Neural cell (in vitro differentiated cells): Measurements from ENCODE around the gene RNF213. TPM values are rescaled to one million over a fixed set of nuclear protein-coding genes. Genes with fewer than 3 reads are reported as not detected.

Source experiments
- H2AFZ ChIP-seq: fragments of 200-600, 300-800 bp; sonication (generic), shearing (Covaris generic); 2 replicates; pipeline ENCODE4 v1.6.0; 2014; ENCODE audit warnings: low read depth, mild to moderate bottlenecking, antibody characterized with exemption, low read length, moderate library complexity
- H3F3A ChIP-seq: fragments of 200-600 bp; shearing (Covaris generic); 2 replicates; pipeline ENCODE4 v1.6.1; 2016; ENCODE audit warnings: mild to moderate bottlenecking, moderate library complexity, mixed read lengths, antibody characterized with exemption, low read length; ENCODE audit not compliant: insufficient read depth, poor library complexity, severe bottlenecking
- H3K27ac ChIP-seq: fragments of 200-600, 300-800 bp; sonication (generic), shearing (Covaris generic); 2 replicates; pipeline ENCODE4 v1.5.1; 2014; ENCODE audit warnings: mild to moderate bottlenecking, low read length, moderate library complexity
- H3K27me3 ChIP-seq: fragments of 300-800, 200-600 bp; sonication (generic), shearing (Covaris generic); 2 replicates; pipeline ENCODE4 v1.6.0; 2014; ENCODE audit warnings: mild to moderate bottlenecking, low read depth, low read length, moderate library complexity; ENCODE audit not compliant: insufficient read depth
- H3K36me3 ChIP-seq: fragments of 300-800, 200-600 bp; sonication (generic), shearing (Covaris generic); 2 replicates; pipeline ENCODE4 v1.5.1; 2014; ENCODE audit warnings: mild to moderate bottlenecking, antibody characterized with exemption, low read length, moderate library complexity; ENCODE audit not compliant: insufficient read depth
- H3K4me2 ChIP-seq: fragments of 300-800, 200-600 bp; sonication (generic), shearing (Covaris generic); 2 replicates; pipeline ENCODE4 v1.6.0; 2014; ENCODE audit warnings: mild to moderate bottlenecking, low read length
- H3K4me3 ChIP-seq: fragments of 300-800, 200-600 bp; sonication (generic), shearing (Covaris generic); 2 replicates; pipeline ENCODE4 v1.5.1; 2014; ENCODE audit warnings: mild to moderate bottlenecking, low read length, moderate library complexity
- H3K79me2 ChIP-seq: fragments of 200-600 bp; shearing (Covaris generic); replicated peaks from 2 replicates; pipeline ENCODE4 v1.6.0; 2014; ENCODE audit warnings: mild to moderate bottlenecking, low read length, moderate library complexity; ENCODE audit not compliant: insufficient read depth
- H3K9ac ChIP-seq: fragments of 300-800, 200-600 bp; sonication (generic), shearing (Covaris generic); 2 replicates; pipeline ENCODE4 v1.6.1; 2016; ENCODE audit warnings: mild to moderate bottlenecking, low read length, mixed read lengths
- H3K9me2 ChIP-seq: fragments of 200-600 bp; shearing (Covaris generic); 2 replicates; pipeline ENCODE4 v1.6.1; 2016; ENCODE audit warnings: mild to moderate bottlenecking, low read length, mixed read lengths; ENCODE audit not compliant: insufficient read depth
- H3K9me3 ChIP-seq: fragments of 200-600, 300-800 bp; sonication (generic), shearing (Covaris generic); 2 replicates; pipeline ENCODE4 v1.6.1; 2016; ENCODE audit warnings: mild to moderate bottlenecking, mixed run types, low read length, moderate library complexity, mixed read lengths
- H4K20me1 ChIP-seq: fragments of 200-600 bp; shearing (Covaris generic); 2 replicates; pipeline ENCODE4 v1.6.1; 2016; ENCODE audit warnings: mild to moderate bottlenecking, mixed run types; ENCODE audit not compliant: insufficient read depth
- CTCF ChIP-seq: fragments of 450-650 bp; IDR thresholded peaks from 2 replicates; pipeline ENCODE4 v1.5.1; 2014; ENCODE audit warnings: antibody characterized with exemption, mild to moderate bottlenecking, moderate library complexity; ENCODE audit not compliant: poor library complexity, severe bottlenecking
- EP300 ChIP-seq: fragments of 450-650 bp; conservative IDR thresholded peaks from 2 replicates; pipeline ENCODE4 v1.6.1; 2014; ENCODE audit warnings: antibody characterized with exemption, mild to moderate bottlenecking, moderate library complexity; ENCODE audit not compliant: poor library complexity, severe bottlenecking
- EZH2 ChIP-seq: fragments of 200-600, 300-800 bp; shearing (Covaris generic), sonication (generic); IDR thresholded peaks from 2 replicates; pipeline ENCODE4 v1.6.1; 2014; ENCODE audit warnings: antibody characterized with exemption, low read length, borderline replicate concordance, mild to moderate bottlenecking; ENCODE audit not compliant: insufficient read depth, poor library complexity, severe bottlenecking
- MXI1 ChIP-seq: fragments of 450-650 bp; conservative IDR thresholded peaks from 2 replicates; pipeline ENCODE4 v1.6.1; 2014; ENCODE audit warnings: antibody characterized with exemption, mild to moderate bottlenecking; ENCODE audit not compliant: poor library complexity, severe bottlenecking
- POLR2AphosphoS5 ChIP-seq: IDR thresholded peaks from 2 replicates; pipeline ENCODE4 v1.6.1; 2012
- RAD21 ChIP-seq: fragments of 450-650 bp; conservative IDR thresholded peaks from 2 replicates; pipeline ENCODE4 v1.6.1; 2014; ENCODE audit warnings: antibody characterized with exemption, mild to moderate bottlenecking, moderate library complexity
- REST ChIP-seq: IDR thresholded peaks from 2 replicates; pipeline ENCODE4 v1.6.1; 2012; ENCODE audit warnings: borderline replicate concordance
- SMC3 ChIP-seq: fragments of 450-650 bp; conservative IDR thresholded peaks from 2 replicates; pipeline ENCODE4 v1.6.1; 2014; ENCODE audit warnings: antibody characterized with exemption, mild to moderate bottlenecking, moderate library complexity; ENCODE audit not compliant: poor library complexity
- TAF1 ChIP-seq: IDR thresholded peaks from 2 replicates; pipeline ENCODE4 v1.6.1; 2012; ENCODE audit warnings: low read depth
- polyA plus RNA-seq: library from polyadenylated mRNA; depleted of rRNA; stranded (reverse); fragments of >200 nt; gene quantifications from 2 replicates; pipeline ENCODE4 v1.2.3, GENCODE V29; 2014

The RNF213 gene
- polyA plus RNA-seq, 1 donor from 2014 or later = 1.5 TPM

GRCh38 chr17:80442323-80442659 is 181.6 kb downstream of the RNF213 start:
- H3K27ac ChIP-seq = no peak overlapping the region
- no peak overlapping the region for H3K4me3 ChIP-seq
- H4K20me1 ChIP-seq = no peaks in the 10 kb centered on the region
- no peaks in the 10 kb centered on the region for H3K9me2 ChIP-seq
- H3F3A ChIP-seq = no peaks in the 10 kb centered on the region
- H3K27me3 ChIP-seq = no peaks in the 10 kb centered on the region
- H3K9ac ChIP-seq = no peak overlapping the region
- H3K79me2 ChIP-seq = no peaks in the 10 kb centered on the region
- H3K4me2 ChIP-seq = no peak overlapping the region
- H3K9me3 ChIP-seq = no peaks in the 10 kb centered on the region
- H2AFZ ChIP-seq = no peak overlapping the region
- H3K36me3 ChIP-seq = no peaks in the 10 kb centered on the region
- TF ChIP-seq EZH2 = no peak
- TF ChIP-seq POLR2AphosphoS5 = no peak
- TF ChIP-seq MXI1 = no peak
- no peak for TF ChIP-seq TAF1
- TF ChIP-seq CTCF = no peak
- TF ChIP-seq REST = no peak
- TF ChIP-seq SMC3 = no peak
- no peak for TF ChIP-seq RAD21
- TF ChIP-seq EP300 = no peak

- TF ChIP-seq TAF1 (no peak), EZH2 (no peak), MXI1 (no peak), SMC3 (no peak), CTCF (no peak), POLR2AphosphoS5 (no peak), REST (no peak), RAD21 (no peak)
- no peak overlapping the region for H2AFZ ChIP-seq
Measured at GRCh38 chr17:80442764-80443163, 182.1 kb downstream of the RNF213 start.

More at GRCh38 chr17:80442764-80443163, 182.1 kb downstream of the RNF213 start:
- H3K27ac ChIP-seq = no peak overlapping the region
- H3K4me2 ChIP-seq = no peak overlapping the region
- no peaks in the 10 kb centered on the region for H3F3A ChIP-seq
- H3K9me3 ChIP-seq = no peaks in the 10 kb centered on the region
- H3K36me3 ChIP-seq = no peaks in the 10 kb centered on the region
- no peak overlapping the region for H3K4me3 ChIP-seq
- H3K79me2 ChIP-seq = no peaks in the 10 kb centered on the region
- no peaks in the 10 kb centered on the region for H3K9me2 ChIP-seq
- H3K27me3 ChIP-seq = no peaks in the 10 kb centered on the region
- no peaks in the 10 kb centered on the region for H4K20me1 ChIP-seq
- H3K9ac ChIP-seq = no peak overlapping the region
